ENCODE data around the gene GARIN5A. TPM values are rescaled to one million over a fixed set of nuclear protein-coding genes. Genes with fewer than 3 reads are reported as not detected.

GARIN5A gene
- total RNA-seq, 4 donors from 2014 or later: 0.62 to 5.4 (median 1.8) TPM; not detected in 1

DNA sequence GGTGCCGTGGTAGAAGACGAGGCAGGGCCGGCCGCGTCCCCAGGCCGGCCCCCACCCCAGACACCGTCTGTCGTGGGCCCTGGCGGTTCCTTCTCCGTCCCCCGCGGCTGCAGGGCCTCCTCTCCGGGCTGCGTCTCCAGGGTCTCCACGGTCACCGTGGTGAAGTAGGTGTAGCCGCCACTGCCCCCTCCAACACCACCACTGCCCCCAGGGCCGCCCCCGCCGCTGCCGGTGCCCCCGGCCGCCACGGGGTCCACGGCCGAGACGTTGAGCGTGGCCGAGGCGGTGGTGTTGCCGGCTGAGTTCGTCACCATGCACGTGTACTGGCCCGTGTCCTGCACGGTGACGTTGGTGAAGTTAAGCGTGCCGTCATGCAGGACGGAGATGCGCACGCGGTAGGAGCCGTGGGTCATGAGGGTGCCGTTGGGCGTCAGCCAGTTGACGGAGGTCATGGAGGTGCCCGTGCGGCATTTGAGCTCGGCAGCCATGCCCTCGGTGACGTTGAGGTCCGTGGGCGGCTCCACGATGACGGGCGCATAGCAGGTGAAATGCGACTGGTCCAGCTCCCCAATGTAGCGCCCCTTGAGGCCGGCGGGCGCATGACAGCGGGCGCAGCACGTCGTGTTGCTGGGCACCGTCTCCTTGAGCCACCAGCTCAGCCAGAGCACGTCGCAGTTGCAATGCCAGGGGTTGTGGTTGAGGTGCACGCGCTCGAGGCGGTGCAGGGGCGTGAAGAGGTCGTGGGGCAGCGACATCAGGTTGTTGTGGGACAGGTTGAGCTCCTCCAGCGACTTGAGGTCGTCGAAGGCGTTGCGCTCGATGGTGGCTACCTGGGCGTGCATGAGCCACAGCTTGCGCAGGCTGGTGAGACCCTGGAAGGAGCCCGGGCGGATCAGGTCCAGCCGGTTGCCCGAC lies 41.7 kb upstream of the GARIN5A start:
- H3K27me3 ChIP-seq: no peaks in the 10 kb centered on the region
- DNase-seq: no peak
- intact Hi-C loops (cut with DNase I; ENCODE audit: low total_unique reads): no loop called here
- no peak for TF ChIP-seq POLR2A (IDR thresholded peaks at IDR 0.05)
- no peak for TF ChIP-seq CTCF (IDR thresholded peaks at IDR 0.05)
- no peaks in the 10 kb centered on the region for H3K9me3 ChIP-seq
- no peak overlapping the region for H3K27ac ChIP-seq
- no peak overlapping the region for H3K4me3 ChIP-seq
- no peaks in the 10 kb centered on the region for H3K4me1 ChIP-seq
- H3K36me3 ChIP-seq: no peaks in the 10 kb centered on the region

- Histone ChIP-seq H3K27me3 (no peaks in the 10 kb centered on the region), H3K4me3 (no peak overlapping the region), H3K9me3 (no peaks in the 10 kb centered on the region), H3K4me1 (no peaks in the 10 kb centered on the region), H3K27ac (no peak overlapping the region), H3K36me3 (no peaks in the 10 kb centered on the region)
- no peak for DNase-seq
- TF ChIP-seq CTCF (IDR thresholded peaks at IDR 0.05) (no peak), POLR2A (IDR thresholded peaks at IDR 0.05) (no peak)
- intact Hi-C loops (cut with DNase I; ENCODE audit: low total_unique reads): no loop called here
These were observed 41.0 kb upstream of the GARIN5A start for GRCh38 chr19:50517704-50518075.

DNA sequence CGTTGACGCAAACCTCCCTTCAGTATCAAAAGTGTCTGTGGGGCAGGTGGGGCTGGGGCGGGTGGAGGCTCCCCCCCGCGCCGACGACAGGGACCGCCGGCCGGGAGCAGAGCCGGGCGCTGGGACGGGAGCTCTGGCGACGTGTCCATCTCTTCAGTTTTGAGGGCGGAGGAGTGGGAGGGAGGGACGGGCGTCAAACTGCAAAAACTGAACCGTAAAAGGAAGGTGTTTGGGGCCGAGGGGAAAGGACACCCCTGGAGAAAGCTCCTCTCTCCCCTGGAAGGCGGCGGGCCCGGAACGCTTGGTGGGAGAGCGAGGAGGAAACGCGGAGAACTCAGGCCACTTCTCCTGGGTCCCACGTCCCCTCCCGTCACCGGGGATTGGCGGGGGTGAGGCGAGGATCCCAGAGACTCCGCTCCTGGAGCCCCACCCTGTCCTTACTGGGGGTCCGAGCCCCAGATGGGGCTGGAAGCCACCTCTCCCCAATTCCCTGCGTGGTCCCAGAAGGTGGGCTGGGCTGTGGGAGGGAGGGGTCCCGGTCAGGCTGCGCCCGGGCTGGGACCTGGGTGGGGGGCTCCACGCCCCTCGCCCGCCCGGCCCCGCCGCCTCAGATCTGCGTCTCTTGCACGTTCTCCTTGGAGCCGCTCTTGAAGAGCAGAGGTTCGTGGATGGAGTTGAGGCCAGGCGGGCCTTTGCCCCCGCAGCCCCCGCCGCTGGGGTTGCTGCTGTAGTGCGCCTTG lies 40.5 kb upstream of the GARIN5A start:
- Histone ChIP-seq H3K27me3 (no peaks in the 10 kb centered on the region), H3K27ac (no peak overlapping the region), H3K4me3 (no peak overlapping the region), H3K9me3 (no peaks in the 10 kb centered on the region), H3K4me1 (no peaks in the 10 kb centered on the region), H3K36me3 (no peaks in the 10 kb centered on the region)
- intact Hi-C loops (cut with DNase I; ENCODE audit: low total_unique reads): no loop called here
- no peak for DNase-seq
- no peak for TF ChIP-seq CTCF (IDR thresholded peaks at IDR 0.05)
- TF ChIP-seq POLR2A (IDR thresholded peaks at IDR 0.05): no peak

DNA sequence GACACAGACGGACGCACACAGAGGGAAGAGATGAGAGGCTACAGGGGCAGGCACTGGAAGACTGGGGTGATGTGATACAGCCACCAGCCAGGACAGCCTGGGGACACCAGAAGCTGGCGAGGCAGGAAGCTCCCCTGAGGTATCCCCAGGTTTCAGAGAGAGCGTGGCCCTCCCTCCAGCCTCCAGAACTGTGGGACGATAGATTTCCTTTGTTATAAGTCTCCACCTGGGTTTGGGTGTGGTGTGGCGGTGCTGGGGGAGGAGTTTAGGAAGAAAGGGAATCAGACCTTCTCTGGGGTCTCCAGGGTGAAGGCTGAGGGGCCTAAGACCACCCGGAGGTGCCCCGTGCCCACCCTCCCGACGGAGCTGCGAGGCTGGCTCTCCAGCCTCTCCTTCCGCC lies 39.8 kb upstream of the GARIN5A start:
- Histone ChIP-seq H3K4me3 (no peak overlapping the region), H3K27me3 (no peaks in the 10 kb centered on the region), H3K36me3 (no peaks in the 10 kb centered on the region), H3K9me3 (no peaks in the 10 kb centered on the region), H3K4me1 (no peaks in the 10 kb centered on the region), H3K27ac (no peak overlapping the region)
- no peak for DNase-seq
- TF ChIP-seq POLR2A (IDR thresholded peaks at IDR 0.05) (no peak), CTCF (IDR thresholded peaks at IDR 0.05) (no peak)
- intact Hi-C loops (cut with DNase I; ENCODE audit: low total_unique reads): no loop called here

DNA sequence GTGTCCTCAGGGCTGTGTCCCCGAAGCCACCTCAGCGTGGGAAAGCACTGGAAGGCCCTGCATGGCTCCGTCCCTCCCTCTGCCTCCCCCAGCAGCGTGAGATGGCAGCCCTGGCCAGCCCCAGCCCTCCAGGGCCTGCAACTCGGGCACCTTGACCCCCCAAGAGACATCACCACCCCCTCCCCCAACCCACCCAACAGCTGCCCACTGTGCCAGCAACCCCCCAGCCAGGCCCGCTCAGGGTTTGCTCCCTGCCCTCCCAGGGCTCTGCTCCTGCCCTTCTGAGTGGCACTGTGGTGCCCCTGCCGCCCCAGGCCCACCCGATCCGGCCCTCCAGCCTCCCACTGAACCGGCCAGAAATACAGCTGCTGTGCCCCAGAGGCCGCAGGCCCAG lies 38.5 kb upstream of the GARIN5A start:
- intact Hi-C loops (cut with DNase I; ENCODE audit: low total_unique reads): no loop called here
- H3K27ac ChIP-seq: no peak overlapping the region
- H3K4me1 ChIP-seq: peaks cover 0 to 4% of the 10 kb centered on the region in 2 donors
- no peak for TF ChIP-seq POLR2A (IDR thresholded peaks at IDR 0.05)
- no peak for TF ChIP-seq CTCF (IDR thresholded peaks at IDR 0.05)
- DNase-seq: no peak
- H3K9me3 ChIP-seq: no peaks in the 10 kb centered on the region
- H3K4me3 ChIP-seq: no peak overlapping the region
- H3K27me3 ChIP-seq: no peaks in the 10 kb centered on the region
- H3K36me3 ChIP-seq: no peaks in the 10 kb centered on the region

Measured in uterus (tissue), 4 donors.